Right lobe of liver (tissue), 4 donors: ENCODE results near the gene FGF11.

Experiments
- POLR2A ChIP-seq: fragments of 450-650 bp; IDR thresholded peaks from one replicate; pipeline ENCODE4 v1.6.1; 2017; ENCODE audit warnings: antibody characterized with exemption, mild to moderate bottlenecking
- TF ChIP-seq, protein P1 (sequence below), 4 donors: fragments of 200-600 bp in 3 of 4; fragments of 450-650 bp in 1 of 4; IDR thresholded peaks; one replicate each; pipeline versions ENCODE4 v1.5.1 to v1.8.0; 2016 to 2022; ENCODE audit warnings: antibody characterized with exemption in 4 of 4, mild to moderate bottlenecking in 2 of 4
- donor health status: DM: no; HTN: no; CAD: no.
- donor health status: DM: no; HTN: no; CAD: no.
- donor health status: DM: no; HTN: yes; CAD: no.

- TF ChIP-seq, protein P1, sequence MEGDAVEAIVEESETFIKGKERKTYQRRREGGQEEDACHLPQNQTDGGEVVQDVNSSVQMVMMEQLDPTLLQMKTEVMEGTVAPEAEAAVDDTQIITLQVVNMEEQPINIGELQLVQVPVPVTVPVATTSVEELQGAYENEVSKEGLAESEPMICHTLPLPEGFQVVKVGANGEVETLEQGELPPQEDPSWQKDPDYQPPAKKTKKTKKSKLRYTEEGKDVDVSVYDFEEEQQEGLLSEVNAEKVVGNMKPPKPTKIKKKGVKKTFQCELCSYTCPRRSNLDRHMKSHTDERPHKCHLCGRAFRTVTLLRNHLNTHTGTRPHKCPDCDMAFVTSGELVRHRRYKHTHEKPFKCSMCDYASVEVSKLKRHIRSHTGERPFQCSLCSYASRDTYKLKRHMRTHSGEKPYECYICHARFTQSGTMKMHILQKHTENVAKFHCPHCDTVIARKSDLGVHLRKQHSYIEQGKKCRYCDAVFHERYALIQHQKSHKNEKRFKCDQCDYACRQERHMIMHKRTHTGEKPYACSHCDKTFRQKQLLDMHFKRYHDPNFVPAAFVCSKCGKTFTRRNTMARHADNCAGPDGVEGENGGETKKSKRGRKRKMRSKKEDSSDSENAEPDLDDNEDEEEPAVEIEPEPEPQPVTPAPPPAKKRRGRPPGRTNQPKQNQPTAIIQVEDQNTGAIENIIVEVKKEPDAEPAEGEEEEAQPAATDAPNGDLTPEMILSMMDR (IDR thresholded peaks at IDR 0.05): no peak
- no peak for TF ChIP-seq POLR2A
These were observed 13.6 kb upstream of the FGF11 start for GRCh38 chr17:7425756-7426155.
